Stimulated activated CD8-positive, alpha-beta memory T cell treated with anti-CD3 and anti-CD28 coated beads, Interleukin-4, amount 100 ng/mL, for 48 hours (primary cell): ENCODE results near the gene CFAP410.
"Not testable (repeated sequence)": the region's sequence is repeated elsewhere in the genome, so short reads cannot be mapped to it uniquely, and the experiment has no call there.

Experiments used
- DNase-seq: peaks from one replicate; pipeline ENCODE4 v3.0.0-alpha.2; 2020

CFAP410 gene

DNA sequence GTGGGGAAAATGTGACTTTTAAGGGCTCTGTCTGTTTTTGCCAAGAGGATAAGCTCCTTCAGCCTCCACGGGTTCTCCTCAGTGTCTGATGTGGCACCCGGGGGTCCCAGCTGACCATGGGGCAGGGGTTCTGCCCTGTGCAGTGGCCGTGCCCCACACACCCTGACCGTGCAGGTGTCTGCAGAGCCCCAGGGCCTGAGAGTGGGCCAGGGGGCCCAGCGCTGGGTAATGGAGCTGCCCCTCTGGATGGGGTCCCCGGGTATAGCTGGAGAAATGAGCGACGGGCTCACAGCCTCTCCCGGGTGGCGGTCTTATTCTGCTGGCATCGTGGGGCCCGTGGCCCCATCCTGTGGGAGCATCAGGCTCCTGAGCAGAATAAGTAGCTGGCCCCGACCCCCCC lies 42.3 kb downstream of the CFAP410 start:
- no peak for DNase-seq

DNA sequence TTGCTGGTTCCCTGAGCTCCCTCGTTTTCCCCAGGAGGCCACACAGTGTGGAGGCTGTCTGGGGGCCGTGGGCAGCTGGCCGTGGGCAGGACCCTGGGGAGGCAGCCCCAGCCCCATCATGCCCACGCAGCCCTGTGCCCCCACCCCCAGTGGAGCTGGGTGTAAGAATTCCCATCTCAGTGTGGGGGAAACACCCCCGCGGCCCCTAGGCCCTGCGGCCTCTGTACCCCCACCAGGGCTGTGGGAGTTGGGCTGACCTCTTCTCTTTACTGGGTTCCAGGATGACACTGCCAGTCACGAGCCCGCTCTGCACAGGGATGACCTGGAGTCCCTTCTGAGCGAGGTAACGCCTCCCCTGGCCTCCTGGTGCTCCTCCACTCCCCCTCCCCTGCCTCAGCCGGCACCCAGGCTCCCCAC lies 43.1 kb downstream of the CFAP410 start:
- no peak for DNase-seq

DNA sequence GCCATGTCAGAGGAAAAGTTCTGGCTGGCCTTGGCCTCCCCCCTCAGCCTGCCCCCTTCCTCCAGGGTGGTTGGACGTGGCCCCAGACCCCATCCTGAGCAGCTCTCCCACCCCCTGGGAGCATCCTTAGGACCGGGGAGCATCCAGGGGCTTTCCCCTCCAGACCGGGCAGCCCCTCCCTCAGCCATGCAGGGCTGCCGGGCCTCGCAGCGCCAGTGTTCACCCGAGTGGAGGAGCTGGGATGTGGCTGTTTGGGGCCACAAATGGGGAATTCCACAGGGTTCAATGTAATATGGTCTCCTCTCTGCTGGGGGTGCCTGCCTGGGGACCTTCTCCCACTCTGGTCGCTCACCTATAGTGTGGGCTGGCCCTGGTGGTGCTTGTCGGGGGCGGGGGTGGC lies 43.5 kb downstream of the CFAP410 start:
- DNase-seq, result no peak

DNA sequence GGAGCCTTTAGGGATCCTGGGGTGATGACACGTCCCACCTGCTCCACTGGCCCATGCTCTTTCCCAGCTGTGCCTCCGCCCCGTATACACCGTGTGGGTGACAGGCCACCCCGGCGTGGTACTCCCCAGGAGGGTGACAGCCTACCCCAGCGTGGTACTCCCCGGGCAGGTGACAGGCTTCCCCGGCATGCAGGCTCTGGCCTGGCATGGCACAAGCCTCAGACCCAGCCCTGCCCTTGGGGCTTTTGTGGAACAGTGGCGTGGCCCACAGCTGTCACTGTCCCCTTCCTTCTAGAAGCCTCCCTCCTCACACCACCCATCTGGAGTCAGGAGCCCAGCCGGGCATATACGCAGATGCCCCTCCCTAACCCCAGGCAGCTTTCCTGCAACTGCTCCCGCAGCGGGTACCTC lies 44.0 kb downstream of the CFAP410 start:
- DNase-seq, result no peak

DNA sequence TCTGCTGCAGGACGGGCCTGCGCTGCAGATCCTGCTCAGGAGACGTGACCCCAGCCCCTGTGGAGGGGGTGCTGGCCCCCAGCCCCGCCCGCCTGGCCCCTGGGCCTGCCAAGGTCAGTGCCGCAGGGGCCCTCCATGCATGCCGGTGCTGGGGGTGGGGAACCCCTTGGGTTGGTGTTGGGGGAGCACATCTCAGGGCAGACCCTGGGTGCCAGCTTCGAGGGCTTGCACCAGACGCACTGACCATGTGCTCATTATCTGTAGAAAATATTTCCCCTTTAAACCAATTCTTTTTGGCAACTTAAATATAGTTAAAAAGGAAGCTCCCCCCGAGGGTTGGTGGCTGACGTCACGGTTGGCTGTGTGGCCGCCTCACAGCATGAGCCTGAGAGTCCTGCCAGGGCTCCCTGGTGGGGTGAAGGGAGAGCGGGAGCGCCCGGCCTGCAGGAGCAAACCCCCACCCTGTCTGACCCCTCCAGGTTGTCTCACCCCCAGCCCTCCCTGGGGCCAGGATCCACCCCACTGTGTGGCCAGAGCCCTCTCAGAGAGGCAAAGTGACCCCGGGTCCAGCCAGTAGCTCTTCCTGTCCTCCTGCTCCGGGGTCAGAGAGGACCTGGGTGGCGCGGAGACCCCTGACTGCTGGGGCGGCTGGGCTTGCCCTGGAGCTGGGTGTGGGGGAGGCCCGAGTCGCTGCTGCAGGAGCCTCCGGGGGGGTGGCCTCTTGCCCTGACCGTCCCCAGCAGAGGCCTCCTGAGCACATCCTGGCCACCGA lies 44.6 kb downstream of the CFAP410 start:
- no peak for DNase-seq

DNA sequence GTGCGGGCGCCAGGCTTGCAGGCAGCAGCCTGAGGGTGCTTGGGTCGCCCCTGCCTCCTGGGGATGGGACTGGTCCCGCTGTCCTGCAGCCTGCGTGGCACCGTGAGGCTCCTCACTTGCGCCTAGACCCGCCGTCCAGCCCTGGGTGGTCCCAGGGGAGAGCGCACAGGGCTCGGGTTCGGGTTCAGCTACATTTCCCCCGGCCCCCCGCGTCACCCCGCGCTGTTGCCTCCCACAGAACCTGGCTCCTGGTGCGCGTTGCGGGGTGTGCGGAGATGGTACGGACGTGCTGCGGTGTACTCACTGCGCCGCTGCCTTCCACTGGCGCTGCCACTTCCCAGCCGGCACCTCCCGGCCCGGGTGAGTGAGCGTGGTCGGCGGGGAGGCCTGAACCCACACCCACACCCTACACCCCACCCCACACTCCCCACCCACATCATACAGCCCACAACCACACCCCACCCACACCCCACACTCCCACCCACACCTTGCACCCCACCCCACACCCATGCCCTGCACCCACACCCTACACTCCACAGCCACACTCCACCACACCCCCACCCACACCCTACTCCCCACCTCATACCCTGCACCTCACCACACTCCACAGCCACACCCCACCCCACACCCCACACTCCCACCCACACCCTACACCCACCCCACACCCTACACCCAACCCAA lies 45.5 kb downstream of the CFAP410 start:
- no peak for DNase-seq

DNA sequence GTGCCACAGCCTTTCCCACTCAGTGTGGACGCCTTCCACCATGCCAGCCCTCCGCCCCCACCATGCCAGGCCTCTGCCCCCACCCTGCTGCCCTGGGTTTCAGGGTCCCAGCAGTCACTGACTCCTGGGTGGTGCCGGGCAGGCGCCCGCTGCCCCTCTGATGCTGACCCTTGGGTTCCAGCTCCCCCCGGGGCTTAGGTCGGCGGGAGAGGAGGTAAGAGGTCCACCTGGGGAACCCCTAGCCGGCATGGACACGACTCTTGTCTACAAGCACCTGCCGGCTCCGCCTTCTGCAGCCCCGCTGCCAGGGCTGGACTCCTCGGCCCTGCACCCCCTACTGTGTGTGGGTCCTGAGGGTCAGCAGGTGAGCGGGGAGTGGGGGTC lies 46.4 kb downstream of the CFAP410 start:
- DNase-seq, result no peak

DNA sequence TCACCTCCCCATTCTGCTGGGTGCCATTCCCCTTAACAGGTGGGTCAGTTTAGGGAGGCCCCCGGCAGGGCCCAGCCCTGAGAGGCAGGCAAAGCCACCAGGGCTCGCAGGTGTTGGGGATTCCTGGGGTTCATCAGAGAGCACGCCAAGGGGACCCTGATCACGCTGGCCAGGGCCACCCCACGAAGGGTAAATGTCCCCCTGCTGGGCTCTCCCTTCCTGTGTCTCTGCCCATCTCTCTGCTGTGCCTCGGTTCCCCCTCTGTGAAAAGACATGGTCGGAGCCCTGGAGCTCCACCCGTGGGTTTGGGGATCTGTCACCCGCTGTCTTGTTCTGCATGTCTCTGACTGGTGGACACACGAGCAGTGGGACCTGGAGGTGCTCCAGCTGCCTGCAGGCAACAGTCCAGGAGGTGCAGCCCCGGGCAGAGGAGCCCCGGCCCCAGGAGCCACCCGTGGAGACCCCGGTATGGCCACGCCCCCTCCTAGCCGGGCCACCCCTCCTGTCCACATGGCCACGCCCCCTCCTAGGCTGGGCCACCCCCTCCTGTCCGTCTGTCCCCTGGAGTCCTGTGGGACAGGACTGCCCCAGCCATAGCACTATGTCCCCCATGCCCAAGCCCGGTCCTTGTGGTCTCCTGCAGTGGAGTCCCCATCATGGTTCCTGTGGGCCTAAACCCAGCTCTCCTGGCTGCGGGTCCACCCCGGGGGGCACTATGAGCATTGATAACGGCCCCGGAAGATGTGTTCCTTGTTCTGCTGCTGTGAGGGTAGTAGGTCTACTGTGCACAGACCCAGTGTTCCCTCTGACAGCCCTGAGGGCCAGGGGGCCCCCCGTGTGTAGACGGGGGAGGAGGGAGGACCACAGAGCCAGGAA lies 47.0 kb downstream of the CFAP410 start:
- DNase-seq, result no peak

DNA sequence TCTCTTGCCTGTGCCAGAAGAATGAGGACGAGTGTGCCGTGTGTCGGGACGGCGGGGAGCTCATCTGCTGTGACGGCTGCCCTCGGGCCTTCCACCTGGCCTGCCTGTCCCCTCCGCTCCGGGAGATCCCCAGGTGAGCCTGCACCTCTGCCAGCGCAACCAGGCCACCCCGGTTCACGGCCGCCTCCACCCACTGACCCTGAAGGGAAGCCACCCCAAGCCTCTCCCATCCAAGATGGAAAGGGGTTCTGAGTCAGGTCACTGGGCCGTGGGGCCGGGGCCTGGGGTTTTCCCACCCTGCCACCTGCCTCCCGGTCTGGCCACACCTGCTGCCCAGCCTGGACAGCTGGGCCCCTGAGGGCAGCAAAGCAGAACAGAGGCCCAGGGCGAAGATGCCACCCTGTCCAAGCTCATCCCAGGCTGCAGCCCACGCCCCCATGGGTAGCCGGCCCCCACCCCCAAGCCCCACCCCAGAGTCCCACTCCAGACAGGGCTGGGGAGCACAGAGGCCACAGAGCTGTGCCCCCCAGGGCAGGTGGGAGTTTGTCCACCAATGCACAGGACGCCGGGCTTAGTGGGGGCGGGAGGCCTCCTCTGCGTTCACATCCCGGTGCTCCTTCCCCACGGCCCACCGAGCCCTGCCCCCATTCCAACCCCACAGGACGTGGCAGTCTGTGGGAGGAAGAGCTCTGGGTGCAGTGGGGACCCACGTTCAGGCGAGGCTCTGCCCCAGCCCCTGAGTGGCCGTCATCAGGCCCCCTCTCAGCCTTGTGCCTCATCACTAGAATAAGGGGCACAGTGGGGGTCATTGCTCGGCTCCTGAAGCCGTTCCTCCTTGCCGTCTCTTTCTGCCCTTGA lies 47.9 kb downstream of the CFAP410 start:
- DNase-seq, result no peak

DNA sequence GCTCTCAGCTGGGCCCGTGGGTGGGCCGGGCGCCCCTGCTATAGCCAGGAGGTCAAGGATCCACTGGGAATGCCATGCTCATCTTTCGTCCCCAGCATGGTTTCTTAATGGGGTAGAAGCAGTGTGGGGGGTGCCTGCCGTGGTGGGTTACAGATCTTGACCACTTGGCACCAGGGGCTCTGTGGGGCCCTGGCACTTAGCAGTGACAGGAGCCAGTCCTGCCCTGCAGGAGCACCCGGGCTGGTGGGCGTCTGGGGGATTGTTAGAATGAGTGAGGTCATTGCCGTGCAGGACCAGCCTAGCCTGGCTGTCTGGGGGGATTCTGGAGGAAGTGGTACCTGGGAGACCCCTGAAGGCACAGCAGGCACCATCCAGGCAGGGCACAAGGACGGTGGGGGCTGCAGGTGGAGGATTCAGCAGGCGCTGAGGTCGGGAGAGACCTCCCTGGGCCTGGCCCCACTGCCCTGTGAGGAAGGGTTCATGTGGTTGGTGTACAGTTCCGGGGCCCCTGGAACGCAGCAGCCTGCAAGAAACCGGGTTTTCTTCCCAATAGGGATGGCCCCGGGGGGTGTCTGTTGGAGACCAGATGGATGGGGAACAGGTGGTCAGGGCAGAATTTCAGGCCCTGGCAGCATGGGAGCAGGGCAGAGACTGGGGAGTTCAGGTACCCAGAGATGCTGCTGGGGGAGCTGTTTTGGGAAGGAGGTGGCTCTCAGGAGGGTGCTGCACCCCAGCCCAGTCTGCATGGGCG lies 48.7 kb downstream of the CFAP410 start:
- DNase-seq, result no peak

DNA sequence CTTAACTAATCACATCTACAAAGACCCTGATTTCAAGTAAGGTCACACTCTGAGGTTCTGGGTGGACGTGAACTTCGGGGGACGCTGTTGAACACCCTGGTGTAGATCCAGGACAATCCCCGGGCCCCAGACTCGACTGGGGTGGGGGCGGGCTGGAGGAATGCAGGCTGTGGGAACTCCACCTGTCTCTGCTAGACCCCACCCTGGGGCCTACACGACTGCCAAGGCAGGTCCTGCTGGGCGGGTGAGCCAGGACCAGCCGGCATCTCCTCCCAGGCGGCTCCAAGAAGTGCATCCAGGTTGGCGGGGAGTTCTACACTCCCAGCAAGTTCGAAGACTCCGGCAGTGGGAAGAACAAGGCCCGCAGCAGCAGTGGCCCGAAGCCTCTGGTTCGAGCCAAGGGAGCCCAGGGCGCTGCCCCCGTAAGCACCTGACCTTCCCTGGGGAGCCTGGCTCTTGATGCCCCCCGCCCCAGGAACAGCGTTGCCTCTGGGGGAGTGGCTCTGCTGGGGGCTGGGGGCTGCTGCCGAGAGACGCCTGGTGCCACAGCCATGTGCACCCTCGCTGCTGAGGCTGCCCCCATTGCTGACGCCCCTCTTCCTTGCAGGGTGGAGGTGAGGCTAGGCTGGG lies 49.7 kb downstream of the CFAP410 start:
- no peak for DNase-seq

DNA sequence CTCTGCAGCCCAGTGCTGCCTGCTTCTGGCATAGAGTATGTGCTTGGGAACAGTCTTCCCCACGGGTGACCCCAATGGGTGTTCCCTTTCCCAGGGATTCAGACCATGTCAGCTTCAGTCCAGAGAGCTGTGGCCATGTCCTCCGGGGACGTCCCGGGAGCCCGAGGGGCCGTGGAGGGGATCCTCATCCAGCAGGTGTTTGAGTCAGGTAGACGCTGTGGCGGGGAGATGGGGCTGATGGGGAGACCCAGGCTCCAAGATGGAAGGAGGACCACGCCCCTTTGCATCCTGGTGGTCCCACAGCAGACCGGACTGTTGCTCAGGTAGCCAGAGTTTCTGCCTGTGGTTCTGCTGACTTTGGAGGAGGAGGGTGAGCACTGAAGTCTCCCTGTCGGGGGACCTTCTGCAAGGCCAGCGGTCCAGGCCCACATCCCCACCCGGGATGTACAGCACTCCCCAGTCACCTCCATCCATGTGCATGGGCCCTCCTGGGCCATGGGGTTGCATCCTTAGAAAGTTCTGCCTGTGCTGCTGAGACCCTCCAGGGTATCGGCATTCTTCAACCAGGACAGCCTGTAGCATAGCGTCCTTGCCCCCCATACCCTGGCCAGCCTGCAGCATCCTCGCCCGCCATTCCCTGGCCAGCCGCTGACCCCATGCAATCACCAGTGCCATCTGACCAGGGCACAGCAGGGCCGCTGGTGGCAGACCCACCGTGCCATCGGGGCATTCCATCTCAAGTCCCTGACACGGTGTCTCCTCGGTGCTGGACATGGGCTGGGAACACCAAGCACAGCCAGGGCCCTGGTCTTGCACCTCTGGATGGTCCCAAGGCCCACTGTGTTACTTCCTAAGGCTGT lies 50.7 kb downstream of the CFAP410 start:
- no peak for DNase-seq

DNA sequence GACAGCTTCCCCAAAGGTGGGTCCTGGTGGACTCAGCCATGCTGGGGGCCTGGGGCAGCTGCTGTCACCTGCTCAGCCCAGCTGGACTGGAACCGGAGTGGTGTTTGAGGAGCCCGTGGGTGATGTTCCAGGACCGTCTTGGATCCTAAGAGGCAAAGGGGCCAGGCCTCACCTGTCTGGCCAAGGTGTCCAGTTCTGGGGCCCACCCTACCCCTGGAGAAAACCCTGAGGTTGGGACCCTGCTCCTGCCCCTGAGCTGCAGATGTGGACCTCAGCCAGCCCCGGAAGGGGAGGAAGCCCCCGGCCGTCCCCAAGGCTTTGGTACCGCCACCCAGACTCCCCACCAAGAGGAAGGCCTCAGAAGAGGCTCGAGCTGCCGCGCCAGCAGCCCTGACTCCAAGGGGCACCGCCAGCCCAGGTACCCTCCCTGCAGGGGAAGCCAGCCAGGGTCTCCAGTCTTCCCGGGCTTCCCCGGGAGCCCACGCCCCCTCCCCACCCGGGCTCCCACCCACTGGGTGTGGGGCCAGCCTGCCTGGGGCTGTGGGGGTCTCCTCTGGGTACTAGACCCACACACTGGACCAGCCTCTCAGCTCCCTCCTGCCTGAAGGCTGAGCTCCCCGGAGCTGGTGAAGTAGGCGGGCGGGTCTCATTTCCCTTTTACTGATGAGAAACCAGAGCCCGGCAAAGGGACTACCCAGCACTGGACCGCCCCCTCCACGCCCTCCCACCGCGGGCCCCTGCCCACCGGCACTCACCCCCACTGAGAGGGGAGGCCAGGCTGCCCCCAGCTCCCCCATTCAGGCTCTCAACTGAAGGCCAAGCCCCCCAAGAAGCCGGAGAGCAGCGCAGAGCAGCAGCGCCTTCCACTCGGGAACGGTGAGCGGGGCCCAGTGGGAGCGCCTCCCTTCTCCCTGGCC lies 52.2 kb downstream of the CFAP410 start:
- DNase-seq, result no peak

DNA sequence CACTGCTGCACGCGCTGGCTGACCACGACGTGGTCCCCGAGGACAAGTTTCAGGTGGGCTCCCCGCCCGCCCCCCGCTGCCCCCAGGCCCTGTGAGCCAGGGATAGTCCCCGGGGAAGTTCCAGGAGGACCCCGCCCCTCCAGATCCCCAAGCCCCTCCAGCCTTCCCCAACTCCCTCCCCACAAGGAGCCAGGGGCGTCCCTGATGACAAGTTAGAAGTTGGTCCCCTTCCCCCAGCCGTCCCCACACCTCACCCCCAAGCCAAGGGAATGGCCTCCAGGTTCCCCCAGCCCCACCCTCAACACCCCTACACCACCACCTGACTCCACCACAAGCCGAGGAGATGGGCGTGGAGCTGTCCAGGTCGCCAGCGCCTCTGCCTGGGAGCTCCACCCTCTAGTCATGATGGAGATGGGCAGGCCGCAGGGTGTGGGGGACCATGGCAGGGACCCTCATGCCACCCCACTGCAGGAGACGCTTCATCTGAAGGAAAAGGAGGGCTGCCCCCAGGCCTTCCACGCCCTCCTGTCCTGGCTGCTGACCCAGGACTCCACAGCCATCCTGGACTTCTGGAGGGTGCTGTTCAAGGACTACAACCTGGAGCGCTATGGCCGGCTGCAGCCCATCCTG lies 53.0 kb downstream of the CFAP410 start:
- no peak for DNase-seq

DNA sequence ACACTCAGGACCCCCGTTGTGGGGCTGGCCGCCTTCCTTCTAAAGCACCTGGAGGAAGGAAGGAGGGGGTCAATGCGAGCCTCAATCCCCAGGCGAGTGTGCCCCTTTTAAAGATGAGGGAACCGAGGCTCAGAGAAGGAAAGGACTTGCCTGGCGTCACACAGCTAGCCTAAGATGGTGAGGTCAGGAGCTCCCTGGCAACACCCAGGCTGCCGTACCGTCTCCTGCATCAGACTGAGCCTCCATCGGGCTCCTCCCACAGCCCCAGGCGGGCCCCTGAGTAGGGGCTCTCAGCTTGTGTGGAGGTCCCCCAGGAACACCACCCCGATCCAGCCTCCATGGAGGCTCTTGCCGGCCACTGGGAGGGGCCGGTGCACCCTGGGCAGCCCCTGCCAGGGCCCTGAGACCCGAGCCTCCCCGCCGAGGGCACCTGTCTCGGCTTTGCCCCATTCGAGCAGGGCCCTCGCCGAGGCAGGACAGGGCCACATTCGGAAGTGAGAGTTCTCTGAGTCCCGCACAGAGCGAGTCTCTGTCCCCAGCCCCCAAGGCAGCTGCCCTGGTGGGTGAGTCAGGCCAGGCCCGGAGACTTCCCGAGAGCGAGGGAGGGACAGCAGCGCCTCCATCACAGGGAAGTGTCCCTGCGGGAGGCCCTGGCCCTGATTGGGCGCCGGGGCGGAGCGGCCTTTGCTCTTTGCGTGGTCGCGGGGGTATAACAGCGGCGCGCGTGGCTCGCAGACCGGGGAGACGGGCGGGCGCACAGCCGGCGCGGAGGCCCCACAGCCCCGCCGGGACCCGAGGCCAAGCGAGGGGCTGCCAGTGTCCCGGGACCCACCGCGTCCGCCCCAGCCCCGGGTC lies 53.8 kb downstream of the CFAP410 start, which contains the start of gene AIRE:
Gene AIRE, plus strand, starts transcription at position 739 of the 855 bp plus-strand sequence. CDS start 131 bp downstream, outside the sequence.
- no peak for DNase-seq

DNA sequence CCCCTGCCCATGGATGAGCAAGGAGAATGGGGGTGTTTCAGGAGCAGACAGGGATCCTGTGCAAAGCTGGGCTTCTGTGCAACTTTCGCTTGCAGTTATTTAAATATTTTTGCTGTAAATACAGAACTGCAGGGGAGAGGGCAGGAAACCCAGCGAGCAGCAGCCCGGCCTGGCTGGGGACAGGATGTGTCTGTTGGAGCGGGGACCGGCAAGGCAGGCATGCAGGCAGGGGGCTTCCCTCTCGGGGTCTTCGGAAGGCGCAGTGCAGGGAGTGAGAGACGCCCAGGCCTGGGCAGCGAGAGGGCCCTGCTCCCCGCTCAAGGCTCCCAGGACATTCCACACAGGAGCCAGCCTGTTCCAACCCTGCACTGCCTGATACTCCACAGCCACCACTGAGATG lies 55.2 kb downstream of the CFAP410 start:
- no peak for DNase-seq

DNA sequence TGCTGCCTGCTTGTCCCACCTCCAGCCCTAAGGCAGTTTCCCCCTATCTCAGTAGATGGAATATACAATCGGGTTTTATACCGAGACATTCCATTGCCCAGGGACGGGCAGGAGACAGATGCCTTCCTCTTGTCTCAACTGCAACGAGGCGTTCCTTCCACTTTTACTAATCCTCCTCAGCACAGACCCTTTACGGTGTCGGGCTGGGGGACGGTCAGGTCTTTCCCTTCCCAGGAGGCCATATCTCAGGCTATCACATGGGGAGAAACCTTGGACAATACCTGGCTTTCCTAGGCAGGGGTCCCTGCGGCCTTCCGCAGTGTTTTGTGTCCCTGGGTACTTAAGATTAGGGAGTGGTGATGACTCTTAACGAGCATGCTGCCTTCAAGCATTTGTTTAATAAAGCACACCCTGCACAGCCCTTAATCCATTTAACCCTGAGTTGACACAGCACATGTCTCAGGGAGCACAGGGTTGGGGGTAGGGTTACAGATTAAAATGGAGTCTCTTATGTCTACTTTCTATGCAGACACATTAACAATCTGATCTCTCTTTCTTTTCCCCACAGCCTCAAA lies 55.9 kb downstream of the CFAP410 start:
- not testable (repeated sequence) for DNase-seq
